Measurements from ENCODE around the gene MDN1.
A peak's percentile ranks its signal among the peaks of the same experiment; 100 is the strongest.
"Not testable (repeated sequence)": the region's sequence is repeated elsewhere in the genome, so short reads cannot be mapped to it uniquely, and the experiment has no call there.

The MDN1 gene

DNA sequence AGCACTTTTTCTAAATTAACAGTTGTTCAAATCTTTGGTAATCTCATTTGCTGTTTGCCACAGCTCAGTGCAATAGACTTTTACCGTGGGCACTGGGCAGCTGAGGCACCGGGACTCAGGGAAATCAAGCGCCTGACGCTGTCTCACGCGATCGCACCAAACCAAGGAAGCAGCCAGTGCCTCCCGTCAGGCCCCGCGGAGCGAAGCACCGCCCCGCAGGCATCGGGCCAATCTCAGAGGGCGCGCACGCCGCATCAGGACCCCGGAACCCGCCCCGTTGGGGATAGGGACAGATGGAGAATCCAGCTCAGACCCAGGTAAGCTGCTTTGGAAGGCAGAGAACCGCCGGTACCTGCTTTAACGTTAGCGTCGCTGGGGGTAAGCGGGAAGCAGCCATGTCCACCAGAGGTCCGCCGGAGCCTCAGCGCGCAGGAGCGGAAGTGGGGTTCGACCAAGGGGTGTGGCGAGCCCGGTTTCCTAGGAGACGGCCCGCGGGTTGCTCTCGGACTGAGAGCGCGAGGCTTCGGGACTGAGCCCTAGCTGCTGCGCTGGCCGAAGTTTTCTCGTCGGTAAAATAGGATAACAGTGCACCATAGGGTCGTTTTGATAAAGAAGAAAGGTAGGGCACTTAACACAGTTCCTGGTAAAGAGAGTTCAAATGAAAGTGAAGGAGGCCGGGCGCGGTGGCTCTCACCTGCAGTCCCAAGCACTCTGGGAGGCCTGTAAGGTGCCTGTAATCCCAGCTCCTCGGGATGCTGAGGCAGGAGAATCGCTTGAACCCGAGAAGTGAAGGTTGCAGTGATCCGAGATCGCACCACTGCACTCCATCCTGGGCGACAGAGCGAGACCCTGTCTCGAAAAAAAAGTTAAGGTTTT is 181.0 kb downstream of the MDN1 start, which contains the start of gene LYRM2:
TSS of gene LYRM2 (minus strand) at position 428 of the 876 bp plus-strand sequence. CDS start at position 397, 31 bp downstream.
- TF ChIP-seq CTCF (IDR thresholded peaks at IDR 0.05; ENCODE audit: insufficient read depth, low read depth, low read length, missing control alignments): peak; percentile 10
- DNase-seq (ENCODE audit: low read depth): peak; percentile 94
- peak within 1 kb of the TSS; percentile 89 for H3K4me3 ChIP-seq (ENCODE audit: low read length)

GRCh38 chr6:89637960-89638319 is 181.7 kb downstream of the MDN1 start:
- peak overlapping the region; percentile 89 for H3K4me3 ChIP-seq (ENCODE audit: low read length)
- no peak for DNase-seq (ENCODE audit: low read depth)
- TF ChIP-seq CTCF (IDR thresholded peaks at IDR 0.05; ENCODE audit: insufficient read depth, low read depth, low read length, missing control alignments): no peak

- H3K4me3 ChIP-seq (ENCODE audit: low read length); DNase-seq (ENCODE audit: low read depth): not testable (repeated sequence)
Measured at GRCh38 chr6:89636412-89636811, 183.2 kb downstream of the MDN1 start.

GRCh38 chr6:89630488-89630887 is 189.1 kb downstream of the MDN1 start:
- DNase-seq (ENCODE audit: low read depth): no peak

DNA sequence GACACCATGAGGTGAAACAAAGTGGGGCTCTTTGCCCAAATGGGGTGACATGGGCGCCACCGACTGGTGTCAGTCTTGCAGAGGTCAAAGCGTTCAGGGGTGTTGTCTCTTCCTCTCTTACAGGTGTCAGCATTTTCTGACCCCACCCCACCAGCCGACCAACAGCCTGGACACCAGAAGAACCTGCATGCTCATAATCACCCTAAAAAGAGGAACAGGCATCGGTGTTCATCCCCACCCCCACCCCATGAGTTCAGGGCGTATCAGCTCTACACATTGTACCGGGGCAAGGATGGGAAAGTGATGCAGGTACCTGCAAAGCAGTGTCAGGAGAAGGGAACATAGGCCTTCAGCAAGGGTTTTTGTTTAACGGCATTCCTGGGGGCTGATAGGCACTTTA is 195.8 kb downstream of the MDN1 start:
- no peak for TF ChIP-seq CTCF (IDR thresholded peaks at IDR 0.05; ENCODE audit: insufficient read depth, low read depth, low read length, missing control alignments)
- no peak for DNase-seq (ENCODE audit: low read depth)
- H3K4me3 ChIP-seq (ENCODE audit: low read length): no peak overlapping the region

More at GRCh38 chr6:89630488-89630887, 189.1 kb downstream of the MDN1 start:
- TF ChIP-seq CTCF (IDR thresholded peaks at IDR 0.05; ENCODE audit: insufficient read depth, low read depth, low read length, missing control alignments): no peak
- no peak overlapping the region for H3K4me3 ChIP-seq (ENCODE audit: low read length)

DNA sequence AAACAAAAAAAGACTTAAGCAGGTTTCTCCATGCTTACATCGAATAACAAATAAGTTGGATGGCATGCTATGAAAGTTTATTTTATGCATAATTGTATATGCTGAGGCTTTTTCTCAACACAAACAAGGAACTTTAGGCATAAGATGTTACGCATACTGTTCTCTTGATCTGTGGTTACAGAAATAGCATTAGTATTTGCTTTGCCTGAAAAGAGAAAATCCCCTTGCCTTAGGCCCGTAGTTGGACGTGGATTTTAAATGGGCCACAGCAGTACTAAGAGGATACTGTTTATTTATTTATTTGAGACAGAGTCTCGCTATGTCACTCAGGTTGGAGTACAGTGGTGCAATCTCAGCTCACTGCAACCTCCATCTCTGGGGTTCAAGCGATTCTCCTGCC is 200.0 kb downstream of the MDN1 start:
- no peak for TF ChIP-seq CTCF (IDR thresholded peaks at IDR 0.05; ENCODE audit: insufficient read depth, low read depth, low read length, missing control alignments)
- no peak overlapping the region for H3K4me3 ChIP-seq (ENCODE audit: low read length)
- no peak for DNase-seq (ENCODE audit: low read depth)

DNA sequence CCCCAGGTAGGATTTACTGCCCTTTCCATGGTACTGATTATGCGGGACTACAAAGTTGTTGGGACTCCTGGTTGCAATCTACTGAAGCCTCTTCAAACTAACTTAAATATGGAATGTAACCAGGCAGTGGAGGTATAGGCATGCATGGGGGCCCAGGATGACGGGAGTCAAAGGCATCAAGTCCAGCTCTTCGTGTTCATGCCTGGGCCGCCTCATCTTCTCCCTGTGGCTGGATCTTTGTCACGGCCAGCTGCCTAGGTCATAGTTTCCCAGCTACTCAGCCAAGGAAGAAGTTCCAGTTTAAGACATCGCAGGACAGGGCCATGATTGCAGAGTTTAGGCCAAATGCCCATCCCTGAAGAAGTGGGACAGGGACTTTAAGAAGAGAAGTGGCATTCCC is 201.6 kb downstream of the MDN1 start:
- H3K4me3 ChIP-seq (ENCODE audit: low read length): no peak overlapping the region
- DNase-seq (ENCODE audit: low read depth): no peak
- no peak for TF ChIP-seq CTCF (IDR thresholded peaks at IDR 0.05; ENCODE audit: insufficient read depth, low read depth, low read length, missing control alignments)
